ENCODE results near the gene MAP1LC3A.

GRCh38 chr20:34536798-34537394 lies 21.6 kb upstream of the MAP1LC3A start:
- no peak for TF ChIP-seq CTCF (conservative IDR thresholded peaks at IDR 0.05)
- TF ChIP-seq EZH2 (IDR thresholded peaks at IDR 0.05; ENCODE audit: low read depth): no peak

Data from PC-9 (cell line).